HCT116 (cell line): ENCODE results near the gene NGEF.

ENCODE experiments used
- EZH2phosphoT487 ChIP-seq: fragments of 200-600 bp; IDR thresholded peaks from 2 replicates; pipeline ENCODE4 v1.6.1; 2018; ENCODE audit warnings: antibody characterized with exemption, borderline replicate concordance
- POLR2AphosphoS5 ChIP-seq: IDR thresholded peaks from 2 replicates; pipeline ENCODE4 v1.6.1; 2011; ENCODE audit warnings: mild to moderate bottlenecking, low read depth, low read length, moderate library complexity
- TF ChIP-seq, protein P1 (sequence below), 3 experiments: fragments of 200-600 bp in 1 of 3; sonication (generic) in 1 of 3; IDR thresholded peaks in 2 of 3; conservative IDR thresholded peaks in 1 of 3; 2 replicates each; pipeline ENCODE4 v1.5.1; 2012 to 2017; ENCODE audit warnings: low read depth in 2 of 3, low read length in 2 of 3, antibody characterized with exemption in 1 of 3, borderline replicate concordance in 1 of 3, control low read depth in 1 of 3, mild to moderate bottlenecking in 1 of 3, mixed read lengths in 1 of 3, mixed run types in 1 of 3, moderate library complexity in 1 of 3; ENCODE audit not compliant: insufficient read depth in 1 of 3

DNA sequence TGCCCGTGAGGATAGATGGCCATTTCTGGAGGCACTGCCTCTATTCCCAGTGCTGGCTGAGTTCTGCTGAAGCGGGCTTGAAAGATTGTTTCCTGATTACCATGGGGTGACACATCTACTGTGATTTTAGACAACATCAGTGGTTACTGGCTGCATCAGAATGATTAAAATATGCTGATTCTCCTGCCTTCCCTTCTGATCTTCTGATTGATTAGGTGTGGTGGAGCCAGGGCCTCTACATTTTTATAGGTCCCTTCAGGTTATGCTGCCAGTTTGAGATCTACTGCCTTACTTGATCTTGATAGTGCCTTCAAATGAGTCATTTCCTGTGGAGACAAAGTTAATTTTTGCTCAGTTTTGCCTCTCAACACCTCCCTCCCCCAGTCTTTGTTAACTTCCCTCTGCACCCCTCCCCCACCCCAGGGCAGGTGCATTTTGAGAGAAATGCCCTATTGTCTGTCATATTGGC lies 174.6 kb downstream of the NGEF start:
- TF ChIP-seq, protein P1, sequence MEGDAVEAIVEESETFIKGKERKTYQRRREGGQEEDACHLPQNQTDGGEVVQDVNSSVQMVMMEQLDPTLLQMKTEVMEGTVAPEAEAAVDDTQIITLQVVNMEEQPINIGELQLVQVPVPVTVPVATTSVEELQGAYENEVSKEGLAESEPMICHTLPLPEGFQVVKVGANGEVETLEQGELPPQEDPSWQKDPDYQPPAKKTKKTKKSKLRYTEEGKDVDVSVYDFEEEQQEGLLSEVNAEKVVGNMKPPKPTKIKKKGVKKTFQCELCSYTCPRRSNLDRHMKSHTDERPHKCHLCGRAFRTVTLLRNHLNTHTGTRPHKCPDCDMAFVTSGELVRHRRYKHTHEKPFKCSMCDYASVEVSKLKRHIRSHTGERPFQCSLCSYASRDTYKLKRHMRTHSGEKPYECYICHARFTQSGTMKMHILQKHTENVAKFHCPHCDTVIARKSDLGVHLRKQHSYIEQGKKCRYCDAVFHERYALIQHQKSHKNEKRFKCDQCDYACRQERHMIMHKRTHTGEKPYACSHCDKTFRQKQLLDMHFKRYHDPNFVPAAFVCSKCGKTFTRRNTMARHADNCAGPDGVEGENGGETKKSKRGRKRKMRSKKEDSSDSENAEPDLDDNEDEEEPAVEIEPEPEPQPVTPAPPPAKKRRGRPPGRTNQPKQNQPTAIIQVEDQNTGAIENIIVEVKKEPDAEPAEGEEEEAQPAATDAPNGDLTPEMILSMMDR (IDR thresholded peaks at IDR 0.05 in 2 of 3, conservative IDR thresholded peaks at IDR 0.05 in 1 of 3; ENCODE audit: borderline replicate concordance in 1 of 3, insufficient read depth in 1 of 3, low read depth in 2 of 3, low read length in 2 of 3) = no peak
- TF ChIP-seq POLR2AphosphoS5 (no peak), EZH2phosphoT487 (no peak)
